Neural cell (in vitro differentiated cells): ENCODE measurements around the gene DSN1. TPM values are rescaled to one million over a fixed set of nuclear protein-coding genes. Genes with fewer than 3 reads are reported as not detected.

Source experiments
- H2AFZ ChIP-seq: fragments of 200-600, 300-800 bp; sonication (generic), shearing (Covaris generic); 2 replicates; pipeline ENCODE4 v1.6.0; 2014; ENCODE audit warnings: low read depth, mild to moderate bottlenecking, antibody characterized with exemption, low read length, moderate library complexity
- H3F3A ChIP-seq: fragments of 200-600 bp; shearing (Covaris generic); 2 replicates; pipeline ENCODE4 v1.6.1; 2016; ENCODE audit warnings: mild to moderate bottlenecking, moderate library complexity, mixed read lengths, antibody characterized with exemption, low read length; ENCODE audit not compliant: insufficient read depth, poor library complexity, severe bottlenecking
- H3K27ac ChIP-seq: fragments of 200-600, 300-800 bp; sonication (generic), shearing (Covaris generic); 2 replicates; pipeline ENCODE4 v1.5.1; 2014; ENCODE audit warnings: mild to moderate bottlenecking, low read length, moderate library complexity
- H3K27me3 ChIP-seq: fragments of 300-800, 200-600 bp; sonication (generic), shearing (Covaris generic); 2 replicates; pipeline ENCODE4 v1.6.0; 2014; ENCODE audit warnings: mild to moderate bottlenecking, low read depth, low read length, moderate library complexity; ENCODE audit not compliant: insufficient read depth
- H3K36me3 ChIP-seq: fragments of 300-800, 200-600 bp; sonication (generic), shearing (Covaris generic); 2 replicates; pipeline ENCODE4 v1.5.1; 2014; ENCODE audit warnings: mild to moderate bottlenecking, antibody characterized with exemption, low read length, moderate library complexity; ENCODE audit not compliant: insufficient read depth
- H3K4me2 ChIP-seq: fragments of 300-800, 200-600 bp; sonication (generic), shearing (Covaris generic); 2 replicates; pipeline ENCODE4 v1.6.0; 2014; ENCODE audit warnings: mild to moderate bottlenecking, low read length
- H3K4me3 ChIP-seq: fragments of 300-800, 200-600 bp; sonication (generic), shearing (Covaris generic); 2 replicates; pipeline ENCODE4 v1.5.1; 2014; ENCODE audit warnings: mild to moderate bottlenecking, low read length, moderate library complexity
- H3K79me2 ChIP-seq: fragments of 200-600 bp; shearing (Covaris generic); replicated peaks from 2 replicates; pipeline ENCODE4 v1.6.0; 2014; ENCODE audit warnings: mild to moderate bottlenecking, low read length, moderate library complexity; ENCODE audit not compliant: insufficient read depth
- H3K9ac ChIP-seq: fragments of 300-800, 200-600 bp; sonication (generic), shearing (Covaris generic); 2 replicates; pipeline ENCODE4 v1.6.1; 2016; ENCODE audit warnings: mild to moderate bottlenecking, low read length, mixed read lengths
- H3K9me2 ChIP-seq: fragments of 200-600 bp; shearing (Covaris generic); 2 replicates; pipeline ENCODE4 v1.6.1; 2016; ENCODE audit warnings: mild to moderate bottlenecking, low read length, mixed read lengths; ENCODE audit not compliant: insufficient read depth
- H3K9me3 ChIP-seq: fragments of 200-600, 300-800 bp; sonication (generic), shearing (Covaris generic); 2 replicates; pipeline ENCODE4 v1.6.1; 2016; ENCODE audit warnings: mild to moderate bottlenecking, mixed run types, low read length, moderate library complexity, mixed read lengths
- H4K20me1 ChIP-seq: fragments of 200-600 bp; shearing (Covaris generic); 2 replicates; pipeline ENCODE4 v1.6.1; 2016; ENCODE audit warnings: mild to moderate bottlenecking, mixed run types; ENCODE audit not compliant: insufficient read depth
- CTCF ChIP-seq: fragments of 450-650 bp; IDR thresholded peaks from 2 replicates; pipeline ENCODE4 v1.5.1; 2014; ENCODE audit warnings: antibody characterized with exemption, mild to moderate bottlenecking, moderate library complexity; ENCODE audit not compliant: poor library complexity, severe bottlenecking
- EP300 ChIP-seq: fragments of 450-650 bp; conservative IDR thresholded peaks from 2 replicates; pipeline ENCODE4 v1.6.1; 2014; ENCODE audit warnings: antibody characterized with exemption, mild to moderate bottlenecking, moderate library complexity; ENCODE audit not compliant: poor library complexity, severe bottlenecking
- EZH2 ChIP-seq: fragments of 200-600, 300-800 bp; shearing (Covaris generic), sonication (generic); IDR thresholded peaks from 2 replicates; pipeline ENCODE4 v1.6.1; 2014; ENCODE audit warnings: antibody characterized with exemption, low read length, borderline replicate concordance, mild to moderate bottlenecking; ENCODE audit not compliant: insufficient read depth, poor library complexity, severe bottlenecking
- MXI1 ChIP-seq: fragments of 450-650 bp; conservative IDR thresholded peaks from 2 replicates; pipeline ENCODE4 v1.6.1; 2014; ENCODE audit warnings: antibody characterized with exemption, mild to moderate bottlenecking; ENCODE audit not compliant: poor library complexity, severe bottlenecking
- POLR2AphosphoS5 ChIP-seq: IDR thresholded peaks from 2 replicates; pipeline ENCODE4 v1.6.1; 2012
- RAD21 ChIP-seq: fragments of 450-650 bp; conservative IDR thresholded peaks from 2 replicates; pipeline ENCODE4 v1.6.1; 2014; ENCODE audit warnings: antibody characterized with exemption, mild to moderate bottlenecking, moderate library complexity
- REST ChIP-seq: IDR thresholded peaks from 2 replicates; pipeline ENCODE4 v1.6.1; 2012; ENCODE audit warnings: borderline replicate concordance
- SMC3 ChIP-seq: fragments of 450-650 bp; conservative IDR thresholded peaks from 2 replicates; pipeline ENCODE4 v1.6.1; 2014; ENCODE audit warnings: antibody characterized with exemption, mild to moderate bottlenecking, moderate library complexity; ENCODE audit not compliant: poor library complexity
- TAF1 ChIP-seq: IDR thresholded peaks from 2 replicates; pipeline ENCODE4 v1.6.1; 2012; ENCODE audit warnings: low read depth
- polyA plus RNA-seq: library from polyadenylated mRNA; depleted of rRNA; stranded (reverse); fragments of >200 nt; gene quantifications from 2 replicates; pipeline ENCODE4 v1.2.3, GENCODE V29; 2014

DSN1 gene
- polyA plus RNA-seq, 1 donor from 2014 or later, result 8.1 TPM

- Histone ChIP-seq H3K27ac (no peak overlapping the region), H3K79me2 (peaks cover 7% of the 10 kb centered on the region)
Observed at GRCh38 chr20:36805396-36805795, 31.8 kb upstream of the DSN1 start.

GRCh38 chr20:36804425-36804824, 30.9 kb upstream of the DSN1 start:
- Histone ChIP-seq H3K36me3 (peaks cover 8% of the 10 kb centered on the region), H4K20me1 (no peaks in the 10 kb centered on the region)
- TF ChIP-seq EP300 (no peak), CTCF (no peak), REST (no peak), EZH2 (no peak), MXI1 (no peak), SMC3 (no peak)

More at GRCh38 chr20:36805396-36805795, 31.8 kb upstream of the DSN1 start:
- Histone ChIP-seq H2AFZ (no peak overlapping the region), H3K4me2 (no peak overlapping the region), H3K9me2 (no peaks in the 10 kb centered on the region), H3K9ac (no peak overlapping the region), H3K27me3 (no peaks in the 10 kb centered on the region), H3K9me3 (no peaks in the 10 kb centered on the region), H3K4me3 (no peak overlapping the region), H3K36me3 (peaks cover 13% of the 10 kb centered on the region), H4K20me1 (no peaks in the 10 kb centered on the region), H3F3A (no peaks in the 10 kb centered on the region)
- TF ChIP-seq CTCF (no peak), POLR2AphosphoS5 (no peak), RAD21 (no peak), SMC3 (no peak), EZH2 (no peak), REST (no peak), TAF1 (no peak), EP300 (no peak), MXI1 (no peak)

More at GRCh38 chr20:36804425-36804824, 30.9 kb upstream of the DSN1 start:
- H3K27ac ChIP-seq, result no peak overlapping the region
- H3K9ac ChIP-seq, result no peak overlapping the region
- H3K27me3 ChIP-seq, result no peaks in the 10 kb centered on the region
- H3K9me2 ChIP-seq, result no peaks in the 10 kb centered on the region
- no peaks in the 10 kb centered on the region for H3F3A ChIP-seq
- no peak overlapping the region for H3K4me2 ChIP-seq
- no peak overlapping the region for H3K4me3 ChIP-seq
- H3K9me3 ChIP-seq, result no peaks in the 10 kb centered on the region
- H3K79me2 ChIP-seq, result no peaks in the 10 kb centered on the region
- H2AFZ ChIP-seq, result no peak overlapping the region
